IMR-90 (cell line): ENCODE measurements around the gene CIART. TPM values are rescaled to one million over a fixed set of nuclear protein-coding genes. Genes with fewer than 3 reads are reported as not detected.

Experiments
- ATAC-seq: fragments of 200-7000 bp; cut with Tn5 transposase; 2 replicates; pipeline ENCODE4 v1.9.1; 2020; ENCODE audit warnings: low read depth, mild to moderate bottlenecking, moderate library complexity
- BruUV-seq: library from RNA; stranded (reverse); fragments of 400-500 nt; replicated peaks from 2 replicates; lab custom pipeline; 2021; lab: Mats Ljungman, UMichigan
- CTCF ChIA-PET: fragments of 300-600 bp; formaldehyde crosslinking; extraction: SDS; loops from one replicate; lab custom pipeline; 2021; ENCODE audit warnings: antibody characterized with exemption; lab: Yijun Ruan, JAX
- POLR2A ChIA-PET: fragments of 300-600 bp; sonication (Branson Sonifier 250); formaldehyde crosslinking; loops from one replicate; lab custom pipeline; 2022; ENCODE audit warnings: antibody characterized with exemption; ENCODE audit not compliant: unreplicated experiment; lab: Charles Lee
- DNase-seq: peaks from one replicate; pipeline ENCODE4 v3.0.0; 2013
- H2AFZ ChIP-seq: replicated peaks from 2 replicates; pipeline ENCODE3; 2013; ENCODE audit warnings: low read length, mild to moderate bottlenecking; ENCODE audit not compliant: poor library complexity
- H2AK5ac ChIP-seq: 2 replicates; pipeline ENCODE4 v1.6.1; 2013; ENCODE audit warnings: low read depth, low read length, inconsistent platforms
- H2AK9ac ChIP-seq: replicated peaks from 2 replicates; pipeline ENCODE3; 2013; ENCODE audit warnings: mild to moderate bottlenecking, low read depth, low read length, moderate library complexity; ENCODE audit not compliant: poor library complexity
- H2BK120ac ChIP-seq: 2 replicates; pipeline ENCODE4 v1.6.1; 2013; ENCODE audit warnings: low read depth, low read length, inconsistent platforms
- H2BK15ac ChIP-seq: 3 replicates; pipeline ENCODE4 v1.6.1; 2013; ENCODE audit warnings: low read depth, low read length, inconsistent platforms
- H2BK20ac ChIP-seq: 2 replicates; pipeline ENCODE4 v1.6.1; 2013; ENCODE audit warnings: low read depth, mild to moderate bottlenecking, inconsistent platforms, low read length, moderate library complexity
- H2BK5ac ChIP-seq: 2 replicates; pipeline ENCODE4 v1.6.1; 2013; ENCODE audit warnings: mild to moderate bottlenecking, low read depth, low read length, inconsistent platforms; ENCODE audit not compliant: poor library complexity, severe bottlenecking
- H3K14ac ChIP-seq: replicated peaks from 2 replicates; pipeline ENCODE4 v1.6.1; 2013; ENCODE audit warnings: low read depth, low read length, inconsistent platforms
- H3K18ac ChIP-seq: 2 replicates; pipeline ENCODE4 v1.6.1; 2013; ENCODE audit warnings: low read depth, low read length, control low read depth
- H3K23ac ChIP-seq: 2 replicates; pipeline ENCODE4 v1.6.1; 2013; ENCODE audit warnings: low read depth, low read length, inconsistent platforms
- H3K27ac ChIP-seq: 2 replicates; pipeline ENCODE4 v1.5.1; 2013; ENCODE audit warnings: mild to moderate bottlenecking, control low read depth, low read length; ENCODE audit not compliant: insufficient read depth
- H3K27me3 ChIP-seq: 2 replicates; pipeline ENCODE4 v1.6.1; 2013; ENCODE audit warnings: low read length; ENCODE audit not compliant: control insufficient read depth, insufficient read depth
- H3K36me3 ChIP-seq: 2 replicates; pipeline ENCODE4 v1.6.1; 2013; ENCODE audit warnings: low read length, mixed read lengths; ENCODE audit not compliant: control insufficient read depth, insufficient read depth
- H3K4ac ChIP-seq: 2 replicates; pipeline ENCODE4 v1.6.1; 2013; ENCODE audit warnings: low read depth, low read length, inconsistent platforms
- H3K4me1 ChIP-seq: 2 replicates; pipeline ENCODE4 v1.6.1; 2013; ENCODE audit warnings: low read length, mixed read lengths; ENCODE audit not compliant: control insufficient read depth, insufficient read depth
- H3K4me2 ChIP-seq: 2 replicates; pipeline ENCODE4 v1.6.1; 2013; ENCODE audit warnings: low read depth, mild to moderate bottlenecking, control low read depth, low read length, moderate library complexity
- H3K4me3 ChIP-seq: 2 replicates; pipeline ENCODE4 v1.5.1; 2013; ENCODE audit warnings: low read depth, mild to moderate bottlenecking, control low read depth, low read length, moderate library complexity; ENCODE audit not compliant: insufficient read depth
- H3K56ac ChIP-seq: 2 replicates; pipeline ENCODE4 v1.6.1; 2013; ENCODE audit warnings: low read length, inconsistent platforms; ENCODE audit not compliant: insufficient read depth; ENCODE audit errors: extremely low read depth
- H3K79me1 ChIP-seq, 2 experiments: 2 replicates each; pipeline ENCODE4 v1.6.1; 2013; ENCODE audit warnings: low read length in 2 of 2, inconsistent platforms in 1 of 2, low read depth in 1 of 2
- H3K9ac ChIP-seq: 2 replicates; pipeline ENCODE4 v1.6.1; 2013; ENCODE audit warnings: low read depth, low read length, control low read depth
- H3K9me1 ChIP-seq: 2 replicates; pipeline ENCODE4 v1.6.1; 2013; ENCODE audit warnings: low read length, inconsistent platforms; ENCODE audit not compliant: insufficient read depth
- H3K9me3 ChIP-seq: 2 replicates; pipeline ENCODE4 v1.6.1; 2013; ENCODE audit warnings: low read length; ENCODE audit not compliant: control insufficient read depth, insufficient read depth
- H4K20me1 ChIP-seq: 2 replicates; pipeline ENCODE4 v1.6.1; 2013; ENCODE audit warnings: low read length, inconsistent platforms; ENCODE audit not compliant: insufficient read depth
- H4K5ac ChIP-seq: 2 replicates; pipeline ENCODE4 v1.6.1; 2013; ENCODE audit warnings: mild to moderate bottlenecking, low read depth, low read length, control low read depth
- H4K8ac ChIP-seq, 2 experiments: 2 replicates each; pipeline ENCODE4 v1.6.1; 2013; ENCODE audit warnings: low read depth in 2 of 2, low read length in 2 of 2, control low read depth in 1 of 2, inconsistent platforms in 1 of 2
- H4K91ac ChIP-seq: 2 replicates; pipeline ENCODE4 v1.6.1; 2013; ENCODE audit warnings: low read depth, low read length, inconsistent platforms; ENCODE audit not compliant: insufficient read depth
- CTCF ChIP-seq: conservative IDR thresholded peaks from 2 replicates; pipeline ENCODE4 v1.5.1; 2012; ENCODE audit warnings: mild to moderate bottlenecking, low read depth, low read length, improper control_type of control experiment
- ELK1 ChIP-seq: fragments of 150-350 bp; IDR thresholded peaks from 2 replicates; pipeline ENCODE4 v1.6.1; 2016; ENCODE audit warnings: low read depth, mild to moderate bottlenecking, low read length, moderate library complexity, borderline replicate concordance
- FOS ChIP-seq: fragments of 150-350 bp; IDR thresholded peaks from 2 replicates; pipeline ENCODE4 v1.6.1; 2016; ENCODE audit warnings: low read depth, low read length
- MAZ ChIP-seq: IDR thresholded peaks from 2 replicates; pipeline ENCODE4 v1.6.1; 2012; ENCODE audit warnings: low read depth, mild to moderate bottlenecking, low read length, improper control_type of control experiment, moderate library complexity, borderline replicate concordance
- RAD21 ChIP-seq: IDR thresholded peaks from 2 replicates; pipeline ENCODE4 v1.6.1; 2012; ENCODE audit warnings: low read length, improper control_type of control experiment
- RCOR1 ChIP-seq: IDR thresholded peaks from 2 replicates; pipeline ENCODE4 v1.6.1; 2012; ENCODE audit warnings: mild to moderate bottlenecking, low read length, improper control_type of control experiment; ENCODE audit not compliant: insufficient replicate concordance
- RFX5 ChIP-seq: IDR thresholded peaks from 2 replicates; pipeline ENCODE4 v1.8.0; 2012; ENCODE audit warnings: low read depth, mild to moderate bottlenecking, low read length, moderate library complexity
- USF2 ChIP-seq: fragments of 150-350 bp; IDR thresholded peaks from 2 replicates; pipeline ENCODE4 v1.6.1; 2017; ENCODE audit warnings: mild to moderate bottlenecking, antibody characterized with exemption, low read length, low read depth
- WGBS, 2 experiments: methylation state at CpG; one replicate each; pipeline versions ENCODE4 v1.1.5 to v1.1.7; 2013; ENCODE audit warnings: missing lambda C conversion rate in 2 of 2; ENCODE audit not compliant: insufficient read length in 1 of 2; ENCODE audit errors: extremely low coverage in 2 of 2; 5-methylcytosine and 5-hydroxymethylcytosine counted together
- dilution Hi-C: fragments of 300-500 bp; cut with HindIII; formaldehyde crosslinking; loops from one replicate; pipeline ENCODE4 v1.14.3; 2018; ENCODE audit warnings: low sequenced_read_pairs; ENCODE audit not compliant: unreplicated experiment
- in situ Hi-C: fragments of 300-500 bp; cut with MboI; formaldehyde crosslinking; loops from 3 replicates; pipeline ENCODE4 v1.14.3; 2019; ENCODE audit warnings: low sequenced_read_pairs, inconsistent platforms, mixed read lengths
- intact Hi-C: fragments of 100-400 bp; cut with micrococcal nuclease; formaldehyde crosslinking; loops from 2 replicates; pipeline ENCODE4 v1.10.0; 2022
- polyA plus RNA-seq, 3 experiments: library from polyadenylated mRNA; depleted of rRNA; stranded (reverse); fragments of >200 nt; gene quantifications; 2 replicates each; pipeline ENCODE4 v1.2.3, GENCODE V29; 2012; ENCODE audit warnings: low replicate concordance in 1 of 3
- total RNA-seq: library from RNA; depleted of rRNA; stranded (reverse); fragments of >200 nt; gene quantifications from 2 replicates; pipeline ENCODE4 v1.2.3, GENCODE V29; 2012

The CIART gene
- total and polyA plus RNA-seq, 2 of the 4 experiments (the other 2 are of a cell fraction): 16.5 to 18.1 TPM

GRCh38 chr1:150302338-150302737, 20.0 kb downstream of the CIART start:
- CTCF ChIA-PET: no interaction called here
- WGBS, 2 experiments: 100% methylated on average over 1 of the region's 6 CpGs; no CpG with 5 or more reads in 1 of the 2 experiments
- dilution Hi-C loops: no loop called here

More at GRCh38 chr1:150302338-150302737, 20.0 kb downstream of the CIART start:
- Histone ChIP-seq H4K8ac (no peak overlapping the region), H3K14ac (no peak overlapping the region), H3K9me3 (no peaks in the 10 kb centered on the region), H3K56ac (no peak overlapping the region), H3K18ac (no peak overlapping the region), H3K9me1 (no peaks in the 10 kb centered on the region; the same call in 1 of the 2 replicates), H3K36me3 (peaks cover 24% of the 10 kb centered on the region), H3K9ac (no peak overlapping the region), H4K91ac (no peak overlapping the region), H2BK15ac (no peak overlapping the region), H2AK9ac (no peak overlapping the region), H3K27me3 (no peaks in the 10 kb centered on the region), H2BK5ac (no peak overlapping the region), H4K5ac (no peak overlapping the region), H3K27ac (no peak overlapping the region), H3K79me1 (peaks cover 11 to 13% of the 10 kb centered on the region in 2 experiments; a peak in 2 of 4 replicates), H2BK120ac (no peak overlapping the region), H3K23ac (no peak overlapping the region), H3K4me3 (no peak overlapping the region), H2AFZ (no peak overlapping the region), H2BK20ac (no peak overlapping the region), H2AK5ac (no peak overlapping the region), H3K4me2 (no peak overlapping the region), H3K4me1 (no peaks in the 10 kb centered on the region; the same call in 1 of the 2 replicates), H4K20me1 (no peaks in the 10 kb centered on the region), H3K4ac (no peak overlapping the region)
- no TSS peak for BruUV-seq
- in situ Hi-C loops (no loop called here), intact Hi-C loops (no loop called here)
- no peak for ATAC-seq
- TF ChIP-seq FOS: no peak
- TF ChIP-seq ELK1: no peak
- no peak for TF ChIP-seq USF2
- TF ChIP-seq CTCF: no peak
- no peak for TF ChIP-seq RCOR1
- no peak for TF ChIP-seq MAZ
- no peak for TF ChIP-seq RFX5
- TF ChIP-seq RAD21: no peak
- POLR2A ChIA-PET: no interaction called here
- DNase-seq: no peak
